Embryonic facial prominence (tissue), 1 donor: ENCODE measurements around the gene ANKDD1B.
"Not testable (repeated sequence)": the region's sequence is repeated elsewhere in the genome, so short reads cannot be mapped to it uniquely, and the experiment has no call there.

Source experiments
- DNase-seq: peaks from one replicate; pipeline ENCODE4 v3.0.0-alpha.2; 2016; ENCODE audit errors: extremely low spot score

ANKDD1B gene

DNA sequence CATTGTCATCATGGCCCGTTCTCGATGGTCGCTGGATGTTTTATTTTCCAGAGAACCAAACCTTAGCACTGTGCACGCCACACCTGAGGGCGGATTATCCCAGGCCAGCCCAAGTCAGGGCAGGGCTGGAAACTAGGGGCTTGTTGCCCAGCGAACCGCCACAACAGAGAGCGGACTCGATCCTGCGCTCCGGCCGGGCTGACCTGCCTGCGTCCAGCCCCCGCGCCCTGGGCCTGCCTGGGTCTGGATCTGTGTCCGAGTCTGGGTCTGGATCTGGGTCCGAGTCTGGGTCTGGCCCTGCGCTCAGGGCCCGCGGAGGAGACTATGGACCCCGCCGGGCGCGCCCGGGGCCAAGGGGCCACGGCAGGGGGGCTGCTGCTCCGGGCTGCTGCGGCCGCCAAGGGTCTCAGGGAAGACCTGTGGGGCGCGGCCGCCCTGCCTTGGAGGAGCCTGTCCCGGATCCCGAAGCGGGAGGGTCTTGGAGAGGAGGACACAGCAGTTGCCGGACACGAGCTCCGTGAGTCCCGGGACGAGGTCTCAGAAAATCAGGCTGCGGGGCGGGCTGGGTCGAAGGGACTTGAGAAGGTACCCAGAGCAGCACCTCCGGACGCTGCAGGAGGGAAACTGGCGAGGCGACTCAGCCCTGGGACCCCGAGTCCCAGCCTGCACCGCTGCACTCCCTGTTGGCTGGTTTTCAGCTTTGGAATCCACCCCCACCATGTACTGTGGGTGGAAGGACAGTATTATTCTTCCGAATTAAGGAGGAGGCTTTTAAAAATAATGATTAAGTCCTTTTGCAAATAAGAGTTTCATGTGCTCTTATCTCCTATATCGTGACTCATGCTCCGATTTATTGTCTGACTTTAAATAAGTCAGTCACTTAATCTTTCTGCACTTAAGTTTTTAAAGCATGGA, at the start of gene ANKDD1B:
TSS of gene ANKDD1B (plus strand) at position 143 of the 915 bp plus-strand sequence. CDS start at position 325, 182 bp downstream.
- DNase-seq: no peak

DNA sequence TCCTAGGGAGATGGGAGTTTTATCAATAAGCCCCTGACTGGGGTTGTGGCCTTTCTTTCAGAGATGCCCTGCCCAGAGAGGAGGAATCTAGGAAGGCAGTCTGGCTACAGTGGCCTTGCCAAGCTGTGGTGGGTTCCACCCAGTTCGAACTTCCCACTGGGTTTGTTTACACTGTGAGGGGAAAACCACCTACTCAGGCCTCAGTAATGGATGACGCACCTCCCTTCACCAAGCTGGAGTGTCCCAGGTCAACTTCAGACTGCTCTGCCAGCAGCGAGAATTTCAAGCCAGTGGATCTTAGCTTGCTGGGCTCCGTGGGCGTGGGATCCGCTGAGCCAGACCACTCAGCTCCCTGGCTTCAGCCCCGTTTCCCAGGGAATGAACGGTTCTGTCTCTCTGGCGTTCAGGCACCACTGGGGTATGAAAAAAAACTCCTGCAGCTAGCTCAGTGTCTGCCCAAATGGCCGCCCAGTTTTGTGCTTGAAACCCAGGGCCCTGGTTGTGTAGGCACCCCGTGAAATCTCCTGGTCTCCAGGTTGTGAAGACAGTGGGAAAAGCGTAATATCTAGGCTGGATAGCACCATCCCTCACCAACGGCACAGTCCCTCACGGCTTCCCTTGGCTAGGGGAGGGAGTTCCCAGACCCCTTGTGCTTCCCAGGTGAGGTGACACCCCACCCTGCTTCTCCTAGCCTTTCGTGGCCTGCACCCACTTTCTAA, 45.1 kb upstream of the ANKDD1B start:
- DNase-seq: not testable (repeated sequence)

DNA sequence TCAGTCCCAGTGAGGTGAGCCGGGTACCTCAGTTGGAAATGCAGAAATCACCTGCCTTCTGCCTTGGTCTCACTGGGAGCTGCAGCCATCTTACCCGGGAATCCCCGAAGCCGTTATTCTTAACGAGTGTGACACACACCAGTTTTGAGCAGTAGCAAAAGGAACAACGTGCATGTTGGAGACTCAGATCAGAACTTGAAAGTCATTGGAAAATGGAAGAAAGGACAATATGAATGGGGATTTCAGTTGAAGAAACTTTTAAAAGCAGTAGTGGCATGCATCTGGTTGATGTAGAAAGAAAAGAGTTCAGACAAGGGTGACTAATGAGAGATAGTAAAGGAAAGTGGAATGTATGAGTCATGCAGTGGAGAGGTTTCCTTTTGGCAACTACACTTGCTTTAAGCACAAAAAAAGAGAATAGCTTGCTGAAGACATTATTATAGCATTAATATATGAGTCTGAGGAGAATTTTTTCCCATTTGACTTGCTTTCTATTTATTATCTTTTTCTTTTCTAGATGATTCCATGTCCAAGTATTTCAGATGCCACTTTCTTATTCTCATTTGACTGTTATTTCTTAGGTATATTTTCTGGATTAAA, 44.4 kb upstream of the ANKDD1B start:
- no peak for DNase-seq

DNA sequence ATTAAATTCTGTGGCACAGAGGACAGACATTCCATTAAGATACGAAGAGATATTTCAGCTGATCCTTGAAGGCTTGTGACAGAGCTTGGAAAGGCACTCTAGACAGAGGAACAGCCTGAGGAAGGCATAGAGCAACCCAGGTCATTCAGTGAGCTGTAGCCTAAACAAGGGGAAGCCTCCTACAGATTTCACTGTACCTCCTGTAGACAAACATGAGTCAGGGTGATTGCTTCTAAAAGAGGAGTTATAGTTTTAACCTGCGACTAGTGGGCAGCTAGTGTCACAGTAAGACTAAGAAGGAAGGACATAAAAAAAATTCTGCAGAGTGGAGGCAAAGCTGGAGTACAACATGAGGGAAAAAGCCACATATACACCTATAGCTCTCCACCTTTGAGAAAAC, 43.5 kb upstream of the ANKDD1B start:
- DNase-seq: no peak

DNA sequence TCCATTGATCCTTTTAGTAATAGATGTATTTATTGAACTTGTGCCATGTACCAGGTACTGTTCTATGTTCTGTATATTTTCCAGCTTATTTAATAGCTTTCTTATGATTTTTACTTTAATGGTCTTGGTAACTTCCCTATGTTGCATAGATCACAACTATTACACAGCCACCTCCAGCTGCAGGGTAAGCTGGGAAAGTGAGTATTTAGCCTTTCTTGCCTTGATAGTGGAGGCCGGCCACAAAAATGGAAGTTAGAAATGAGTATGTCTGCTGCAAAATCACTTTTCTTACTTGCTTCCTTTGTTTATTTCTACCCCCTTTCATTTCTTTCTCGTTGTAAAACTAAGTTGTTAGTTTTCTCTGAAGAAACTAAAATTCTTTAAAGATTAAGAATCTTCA, 43.1 kb upstream of the ANKDD1B start:
- DNase-seq: no peak

DNA sequence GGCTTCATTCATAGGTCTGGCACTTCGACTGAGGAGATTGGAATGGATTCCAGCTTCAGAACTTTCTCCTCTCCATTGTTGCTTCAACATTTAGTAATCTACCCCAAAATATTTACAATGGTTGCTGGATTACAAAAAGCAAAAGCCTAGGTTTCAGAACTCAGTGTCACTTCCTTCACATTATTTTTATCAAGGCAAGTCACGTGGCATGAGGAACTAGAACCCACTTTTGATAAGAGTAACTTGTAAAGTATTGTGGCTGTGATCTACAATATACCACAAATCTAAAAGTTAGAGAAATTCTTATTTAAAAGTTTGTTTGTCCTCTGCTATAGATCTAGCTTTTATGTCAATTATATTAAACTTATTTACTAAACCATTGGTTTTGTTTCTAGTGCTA, 39.7 kb upstream of the ANKDD1B start:
- DNase-seq: no peak

DNA sequence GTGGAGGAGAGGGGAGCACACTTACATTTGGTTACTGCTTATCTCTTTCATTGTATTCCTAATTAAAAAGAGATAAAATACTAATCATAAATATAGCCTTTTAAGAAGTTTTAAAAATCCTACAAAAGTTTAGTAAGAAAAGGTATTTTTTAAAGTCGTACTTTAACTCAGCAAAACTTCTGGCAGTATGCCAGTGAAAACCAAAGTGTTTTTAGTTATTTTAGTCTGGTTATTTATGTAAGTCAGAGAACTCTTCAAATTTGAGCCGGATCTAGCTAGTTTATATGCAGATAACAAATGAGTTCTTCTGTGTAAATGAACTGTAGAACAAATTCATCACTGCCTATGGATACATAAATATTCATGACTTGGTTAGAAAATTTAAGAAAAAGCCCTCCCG, 36.5 kb upstream of the ANKDD1B start:
- no peak for DNase-seq

DNA sequence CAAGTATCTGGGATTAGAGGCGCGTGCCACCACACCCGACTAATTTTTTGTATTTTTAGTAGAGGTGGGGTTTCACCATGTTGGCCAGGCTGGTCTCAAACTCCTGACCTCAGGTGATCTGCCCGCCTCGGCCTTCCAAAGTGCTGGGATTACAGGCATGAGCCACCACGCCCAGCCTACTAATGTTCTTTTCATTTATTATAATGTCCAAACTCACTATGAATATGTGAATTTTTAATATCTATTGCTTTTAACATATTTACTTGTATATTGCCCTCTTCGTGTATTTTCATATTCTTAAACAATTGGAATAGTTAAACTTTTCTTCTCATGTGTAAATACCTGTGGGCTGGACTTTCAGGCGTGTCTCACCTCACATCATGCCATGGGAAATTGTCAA, 33.0 kb upstream of the ANKDD1B start:
- not testable (repeated sequence) for DNase-seq

DNA sequence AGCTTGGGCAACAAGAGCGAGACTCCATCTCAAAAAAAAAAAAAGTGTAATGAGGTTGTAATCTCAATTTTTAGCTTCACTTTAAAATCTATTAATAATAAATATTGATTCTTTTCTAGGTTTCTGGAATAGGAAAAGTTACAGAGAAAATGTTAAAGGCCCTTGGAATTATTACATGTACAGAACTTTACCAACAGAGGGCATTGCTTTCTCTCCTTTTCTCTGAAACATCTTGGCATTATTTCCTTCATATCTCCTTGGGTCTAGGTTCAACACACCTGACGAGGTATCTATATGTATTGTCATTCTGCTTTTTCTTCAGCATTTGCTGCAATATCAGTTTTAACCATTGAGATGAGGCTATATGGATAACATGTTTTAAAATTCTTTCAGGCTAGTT, 26.6 kb upstream of the ANKDD1B start:
- DNase-seq: no peak

DNA sequence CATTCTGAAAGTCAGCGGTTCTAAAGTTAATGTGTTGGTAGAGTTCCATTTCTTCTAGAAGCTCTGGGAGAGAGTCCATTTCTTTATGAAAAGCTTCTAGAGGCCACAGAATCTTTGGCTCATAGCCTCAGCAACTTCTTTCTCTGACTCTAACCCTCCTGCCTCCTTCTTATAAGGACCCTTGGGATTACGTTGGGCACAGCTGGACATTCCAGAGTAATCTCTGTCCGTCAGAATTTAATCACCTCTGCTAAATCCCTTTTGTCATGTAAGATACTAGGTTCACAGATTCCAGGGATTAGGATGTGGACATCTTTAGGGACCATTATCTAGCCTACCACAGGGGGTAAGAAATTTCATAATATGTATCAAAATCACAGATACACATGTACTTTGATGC, 22.6 kb upstream of the ANKDD1B start:
- DNase-seq: no peak

DNA sequence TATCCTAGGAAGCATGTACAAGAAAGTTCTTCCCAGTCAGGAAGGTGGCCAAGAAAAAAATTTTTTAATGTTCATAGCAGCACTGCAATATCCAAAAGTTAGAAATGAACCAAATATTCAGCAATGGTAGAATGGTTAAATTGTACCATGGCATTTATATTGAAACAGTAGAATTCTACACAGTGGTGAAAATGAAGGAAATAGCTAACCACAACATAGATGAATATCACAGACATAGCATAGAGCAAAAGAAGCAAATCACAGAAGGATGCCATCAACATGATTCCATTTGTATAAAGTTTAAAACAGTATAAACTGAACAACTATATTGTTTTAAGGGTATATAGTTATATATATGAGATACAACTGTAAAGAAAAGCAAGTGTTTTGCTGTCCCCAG, 10.7 kb upstream of the ANKDD1B start:
- DNase-seq: no peak

DNA sequence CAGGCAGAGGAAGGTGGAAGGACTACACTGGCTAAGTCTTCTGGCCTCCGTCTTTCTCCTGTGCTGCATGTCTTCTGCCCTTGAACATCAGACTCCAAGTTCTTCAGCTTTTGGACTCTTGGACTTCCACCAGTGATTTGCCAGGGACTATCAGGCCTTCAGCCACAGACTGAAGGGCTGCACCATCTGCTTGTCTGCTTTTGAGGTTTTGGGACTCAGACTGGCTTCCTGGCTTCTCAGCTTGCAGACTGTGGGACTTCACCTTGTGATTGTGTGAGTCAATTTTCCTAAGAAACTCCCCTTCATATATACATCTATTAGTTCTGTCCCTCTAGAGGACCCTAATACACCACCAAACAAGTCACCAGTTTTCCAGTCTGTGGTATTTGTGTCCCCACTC, 9.7 kb upstream of the ANKDD1B start:
- no peak for DNase-seq

DNA sequence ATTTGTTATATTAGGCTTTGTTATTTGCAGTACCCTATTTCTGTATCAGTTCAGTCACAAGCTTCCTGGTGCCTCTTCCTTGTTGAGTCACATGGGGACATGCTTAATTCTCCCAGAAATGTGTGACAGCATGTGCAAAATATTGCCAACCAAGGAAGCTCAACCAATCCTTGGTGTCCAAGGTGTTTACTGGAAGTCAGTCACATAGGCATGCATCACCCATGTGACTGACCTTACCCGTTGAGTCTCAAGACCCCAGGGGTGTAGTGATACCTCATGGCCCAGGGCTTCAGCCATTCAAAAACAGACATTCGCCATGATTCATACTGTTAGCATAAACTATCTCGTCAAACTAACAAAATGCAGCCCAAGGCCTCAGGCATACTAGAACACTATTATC, 9.3 kb upstream of the ANKDD1B start:
- no peak for DNase-seq

DNA sequence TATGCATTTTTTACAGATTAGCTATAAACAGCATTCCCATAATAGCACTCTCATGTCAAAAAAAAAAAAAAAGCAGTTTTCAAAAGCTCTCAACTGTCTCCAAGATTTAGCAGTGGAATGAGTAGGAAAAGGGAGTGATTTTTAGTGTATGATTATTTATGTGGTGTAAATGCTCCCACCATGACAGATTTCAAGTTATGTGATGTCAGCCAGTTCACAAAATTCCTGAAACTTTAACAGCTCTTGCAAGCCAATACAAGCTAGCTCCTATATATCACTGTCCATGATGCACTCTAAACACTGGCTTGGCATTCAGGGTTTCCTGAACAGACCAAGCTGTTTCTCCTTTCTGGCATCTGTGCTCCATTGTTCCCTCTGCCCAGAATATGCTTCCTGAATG, 7.9 kb upstream of the ANKDD1B start:
- DNase-seq: no peak

DNA sequence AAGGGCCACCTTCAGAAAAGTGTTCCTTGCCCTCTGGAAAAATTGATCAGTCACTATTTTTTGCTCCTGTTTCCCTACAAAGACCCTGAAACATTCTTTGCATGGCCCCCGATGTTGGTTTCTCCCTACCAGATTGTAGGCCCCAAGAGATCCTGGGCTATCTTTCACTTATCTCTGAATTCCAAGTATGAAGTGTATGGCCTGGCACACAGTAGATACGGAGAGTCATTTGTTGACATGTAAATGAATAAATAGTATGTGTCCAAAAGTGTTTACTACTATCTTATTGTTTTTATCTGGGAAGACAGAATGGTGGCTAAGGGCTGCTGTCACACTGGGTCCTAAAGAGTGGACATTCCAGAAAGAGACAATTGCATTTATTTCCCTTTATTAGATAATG, 7.4 kb upstream of the ANKDD1B start:
- DNase-seq: no peak

DNA sequence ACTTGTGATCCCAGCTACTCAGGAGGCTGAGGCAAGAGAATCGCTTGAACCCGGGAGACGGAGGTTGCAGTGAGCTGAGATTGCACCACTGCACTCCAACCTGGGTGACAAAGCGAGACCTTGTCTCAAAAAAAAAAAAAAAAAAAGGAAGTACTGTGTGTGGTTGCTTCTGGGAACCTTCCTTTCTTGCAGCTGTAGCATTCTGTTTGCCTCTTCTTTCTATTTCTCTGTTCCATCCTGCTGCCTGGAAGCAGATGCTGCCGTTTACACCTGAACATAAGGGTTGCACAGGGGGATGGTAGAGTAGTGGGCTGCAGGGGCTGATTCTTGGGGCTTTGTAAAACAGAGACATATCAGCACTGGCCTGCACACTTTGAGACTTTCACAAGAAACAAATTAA, 3.9 kb upstream of the ANKDD1B start:
- not testable (repeated sequence) for DNase-seq

DNA sequence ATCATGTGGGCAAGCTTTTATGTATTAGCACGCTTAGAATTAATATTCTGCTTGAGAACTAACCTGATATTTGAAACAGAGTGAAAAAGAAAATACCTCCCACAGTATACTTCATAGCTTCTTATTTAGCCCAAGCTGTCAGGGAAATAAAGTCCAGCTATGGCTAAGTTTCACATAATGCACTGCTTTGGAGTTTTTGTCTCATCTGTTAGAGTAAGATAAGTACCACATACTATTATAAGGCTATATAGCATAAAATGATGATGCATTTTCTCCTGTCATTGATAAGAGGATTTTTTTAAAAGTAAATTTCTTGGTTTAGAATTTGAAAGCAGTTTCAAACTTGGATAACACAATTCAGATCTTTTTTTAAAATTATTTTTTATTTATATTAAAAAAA, 2.4 kb upstream of the ANKDD1B start:
- DNase-seq: no peak

DNA sequence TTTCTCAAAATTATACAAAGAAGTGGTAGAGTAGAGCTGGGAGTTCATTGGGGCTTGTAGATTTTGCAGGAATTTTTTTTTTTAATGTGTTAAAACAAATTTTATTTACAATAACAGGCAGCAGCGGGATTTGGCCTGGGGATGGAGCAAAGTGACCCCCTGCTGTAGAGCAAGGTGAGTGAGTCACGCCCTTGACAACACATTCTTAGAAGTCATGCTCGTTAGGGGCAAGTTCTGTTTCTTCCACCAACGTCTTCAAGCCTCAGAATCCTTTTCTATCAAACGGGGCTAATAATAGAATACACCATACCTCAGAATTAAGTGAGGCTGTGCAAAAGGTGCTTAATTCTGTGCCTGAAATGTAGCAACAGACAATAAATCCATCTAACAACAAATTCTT, 1.1 kb upstream of the ANKDD1B start:
- no peak for DNase-seq

DNA sequence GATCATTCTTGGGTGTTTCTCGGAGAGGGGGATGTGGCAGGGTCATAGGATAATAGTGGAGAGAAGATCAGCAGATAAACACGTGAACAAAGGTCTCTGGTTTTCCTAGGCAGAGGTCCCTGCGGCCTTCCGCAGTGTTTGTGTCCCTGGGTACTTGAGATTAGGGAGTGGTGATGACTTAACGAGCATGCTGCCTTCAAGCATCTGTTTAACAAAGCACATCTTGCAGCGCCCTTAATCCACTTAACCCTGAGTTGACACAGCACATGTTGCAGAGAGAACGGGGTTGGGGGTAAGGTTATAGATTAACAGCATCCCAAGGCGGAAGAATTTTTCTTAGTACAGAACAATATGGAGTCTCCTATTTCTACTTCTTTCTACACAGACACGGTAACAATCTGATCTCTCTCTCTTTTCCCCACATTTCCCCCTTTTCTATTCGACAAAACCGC, 368 bp upstream of the ANKDD1B start:
- not testable (repeated sequence) for DNase-seq

DNA sequence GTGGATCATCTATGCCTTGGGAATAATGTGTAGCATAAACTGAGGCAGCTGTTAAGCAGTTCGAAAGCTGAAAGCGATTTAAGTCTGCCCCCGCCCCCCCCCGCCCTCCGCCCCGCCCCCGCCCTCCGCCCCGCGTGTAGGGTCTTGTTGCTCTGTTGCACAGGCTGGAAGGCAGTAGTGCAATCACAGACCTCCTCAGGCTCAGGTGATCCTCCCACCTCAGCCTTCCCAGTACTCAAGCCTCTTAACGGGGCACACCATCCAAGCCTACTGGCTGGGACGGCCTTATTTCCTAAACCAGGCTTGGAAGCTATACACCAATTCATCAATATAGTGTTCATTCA, 945 bp downstream of the ANKDD1B start:
- DNase-seq: no peak

DNA sequence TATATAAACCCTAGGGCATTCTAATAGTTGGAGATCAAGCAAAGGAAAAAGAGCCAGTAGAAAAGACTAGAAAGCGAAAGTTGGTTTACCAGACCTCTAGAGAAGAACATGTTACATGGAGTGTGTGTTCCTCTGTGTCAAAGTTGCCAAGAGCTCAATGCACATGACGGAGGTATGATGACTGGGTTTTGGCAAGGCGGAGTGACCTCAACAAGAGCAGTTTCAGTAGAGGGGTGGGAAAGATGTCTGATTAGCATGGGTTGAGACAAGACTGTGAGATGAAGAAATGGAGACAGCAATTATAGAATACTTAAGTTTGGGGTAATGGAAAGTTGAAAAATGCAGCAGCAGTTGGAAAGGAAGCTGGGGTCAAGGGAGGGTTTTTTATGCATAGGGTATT, 1.6 kb downstream of the ANKDD1B start:
- no peak for DNase-seq

DNA sequence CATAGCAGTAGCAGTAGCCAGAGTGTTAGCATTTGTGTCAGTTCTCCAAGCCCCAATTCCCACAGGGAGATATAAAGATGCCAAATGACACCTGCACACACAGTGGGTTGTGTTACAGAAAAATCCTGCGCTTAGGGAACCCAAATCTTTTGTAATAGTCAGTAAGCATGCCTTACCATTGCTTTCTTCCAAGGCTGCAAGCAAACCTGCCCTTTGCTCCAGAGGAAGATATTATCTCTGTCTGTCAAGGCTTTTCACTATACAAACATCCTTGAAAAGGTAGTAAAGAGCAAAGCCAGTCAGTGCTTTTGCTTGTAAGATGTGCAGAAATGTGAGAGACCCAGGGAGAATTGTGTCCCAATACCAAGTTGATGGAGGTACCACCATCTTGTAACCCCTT, 2.9 kb downstream of the ANKDD1B start:
- DNase-seq: no peak

DNA sequence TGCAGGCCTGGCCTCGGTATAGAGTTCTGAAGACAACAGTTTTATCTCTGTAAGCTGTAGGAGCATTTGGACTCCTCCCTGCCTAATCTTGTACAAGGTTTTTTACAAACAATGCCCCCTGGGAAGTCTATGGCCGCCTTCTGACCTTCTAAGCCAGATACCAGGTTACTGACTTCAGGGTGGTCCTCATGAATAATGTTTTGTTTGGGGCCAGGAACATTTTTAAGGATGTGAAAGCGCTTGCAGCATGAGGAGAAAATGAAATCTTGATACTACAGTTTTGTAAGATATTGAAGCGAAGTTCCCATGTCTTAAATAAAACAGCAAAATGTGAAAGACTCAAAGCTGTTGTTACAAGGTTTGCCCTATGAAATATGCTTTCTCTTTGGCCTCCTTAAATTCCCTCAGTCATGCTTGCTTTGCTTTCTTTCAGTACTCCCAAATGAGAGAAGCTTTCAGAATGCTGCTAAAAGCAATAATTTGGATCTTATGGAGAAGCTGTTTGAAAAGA, 5.2 kb downstream of the ANKDD1B start:
- no peak for DNase-seq
